HUES6 (cell line): Measurements from ENCODE around the gene SLC5A2.

ENCODE experiments used
- H3K27ac ChIP-seq: 2 replicates; pipeline ENCODE4 v1.7.0; 2013; ENCODE audit warnings: low read depth, mild to moderate bottlenecking, low read length, inconsistent platforms
- H3K27me3 ChIP-seq: 2 replicates; pipeline ENCODE4 v1.6.1; 2013; ENCODE audit warnings: low read length; ENCODE audit not compliant: control insufficient read depth, insufficient read depth
- H3K36me3 ChIP-seq: 2 replicates; pipeline ENCODE4 v1.6.1; 2013; ENCODE audit warnings: low read length; ENCODE audit not compliant: control insufficient read depth, insufficient read depth
- H3K4me1 ChIP-seq: 2 replicates; pipeline ENCODE4 v1.6.1; 2013; ENCODE audit warnings: low read length; ENCODE audit not compliant: control insufficient read depth, insufficient read depth
- H3K4me3 ChIP-seq: 2 replicates; pipeline ENCODE4 v1.5.1; 2013; ENCODE audit warnings: low read depth, low read length
- H3K9ac ChIP-seq: one replicate; pipeline ENCODE4 v1.6.1; 2013; ENCODE audit warnings: mild to moderate bottlenecking, low read length
- H3K9me3 ChIP-seq: 2 replicates; pipeline ENCODE4 v1.6.1; 2013; ENCODE audit warnings: low read depth, low read length; ENCODE audit not compliant: control insufficient read depth, insufficient read depth

Gene SLC5A2

DNA sequence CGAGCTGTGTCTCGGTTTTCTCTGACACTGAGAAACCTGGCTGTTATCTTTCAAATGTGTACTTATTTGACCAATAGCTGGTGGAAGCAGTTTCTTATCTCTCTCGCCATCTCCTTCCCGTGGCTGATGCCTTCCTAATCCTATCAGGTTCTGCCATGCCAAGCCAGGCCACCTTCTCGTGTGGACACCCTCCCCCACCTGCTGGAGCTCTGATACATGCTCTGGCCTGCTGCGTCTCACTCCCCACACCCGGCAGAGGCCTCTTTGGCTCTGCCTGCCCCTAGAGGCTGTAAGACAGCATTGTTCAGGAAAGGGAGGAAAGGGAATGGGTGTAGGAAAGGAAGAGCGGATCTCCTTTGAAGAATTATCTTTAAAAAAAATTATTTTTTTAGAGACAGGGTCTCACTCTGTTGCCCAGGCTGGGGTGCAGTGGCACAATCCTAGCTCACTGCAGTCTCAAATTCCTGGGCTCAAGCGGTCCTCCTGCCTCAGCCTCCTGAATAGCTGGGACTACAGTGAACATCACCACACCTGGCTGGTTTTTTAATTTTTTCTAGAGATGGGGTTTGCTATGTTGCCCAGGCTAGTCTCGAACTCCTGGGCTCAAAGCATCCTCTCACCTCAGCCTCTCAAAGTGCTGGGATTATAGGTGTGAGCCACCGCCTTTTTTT is 31.1 kb upstream of the SLC5A2 start:
- no peaks in the 10 kb centered on the region for H3K27me3 ChIP-seq
- H3K27ac ChIP-seq = no peak overlapping the region
- no peaks in the 10 kb centered on the region for H3K9me3 ChIP-seq
- no peak overlapping the region for H3K4me3 ChIP-seq
- H3K4me1 ChIP-seq = peaks cover 31% of the 10 kb centered on the region
- no peak overlapping the region for H3K9ac ChIP-seq
- H3K36me3 ChIP-seq = no peaks in the 10 kb centered on the region

DNA sequence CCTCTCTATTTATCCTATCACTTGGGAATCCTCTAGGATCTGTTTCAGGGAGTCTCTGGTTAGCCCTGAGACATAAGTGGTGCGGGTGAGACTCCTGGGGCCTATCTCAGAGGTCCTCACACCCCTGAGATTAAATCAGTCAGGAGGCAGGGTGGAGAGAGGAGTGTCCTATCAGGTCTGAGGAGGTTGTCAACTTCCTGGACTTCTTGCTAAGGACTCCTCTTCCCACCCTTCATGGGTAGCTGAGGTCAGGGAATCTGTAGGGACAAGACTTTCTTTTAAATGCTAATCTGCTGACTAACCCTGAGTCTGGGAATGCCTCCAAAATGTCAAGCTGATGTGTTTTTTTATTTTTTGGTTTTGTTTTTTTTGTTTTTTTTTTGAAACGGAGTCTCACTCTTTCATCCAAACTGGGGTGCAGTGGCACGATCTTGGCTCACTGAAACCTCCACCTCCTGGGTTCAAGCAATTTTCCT is 30.3 kb upstream of the SLC5A2 start:
- no peak overlapping the region for H3K9ac ChIP-seq
- peaks cover 39% of the 10 kb centered on the region for H3K4me1 ChIP-seq
- no peak overlapping the region for H3K4me3 ChIP-seq
- H3K9me3 ChIP-seq = no peaks in the 10 kb centered on the region
- H3K27me3 ChIP-seq = no peaks in the 10 kb centered on the region
- no peak overlapping the region for H3K27ac ChIP-seq
- H3K36me3 ChIP-seq = no peaks in the 10 kb centered on the region

DNA sequence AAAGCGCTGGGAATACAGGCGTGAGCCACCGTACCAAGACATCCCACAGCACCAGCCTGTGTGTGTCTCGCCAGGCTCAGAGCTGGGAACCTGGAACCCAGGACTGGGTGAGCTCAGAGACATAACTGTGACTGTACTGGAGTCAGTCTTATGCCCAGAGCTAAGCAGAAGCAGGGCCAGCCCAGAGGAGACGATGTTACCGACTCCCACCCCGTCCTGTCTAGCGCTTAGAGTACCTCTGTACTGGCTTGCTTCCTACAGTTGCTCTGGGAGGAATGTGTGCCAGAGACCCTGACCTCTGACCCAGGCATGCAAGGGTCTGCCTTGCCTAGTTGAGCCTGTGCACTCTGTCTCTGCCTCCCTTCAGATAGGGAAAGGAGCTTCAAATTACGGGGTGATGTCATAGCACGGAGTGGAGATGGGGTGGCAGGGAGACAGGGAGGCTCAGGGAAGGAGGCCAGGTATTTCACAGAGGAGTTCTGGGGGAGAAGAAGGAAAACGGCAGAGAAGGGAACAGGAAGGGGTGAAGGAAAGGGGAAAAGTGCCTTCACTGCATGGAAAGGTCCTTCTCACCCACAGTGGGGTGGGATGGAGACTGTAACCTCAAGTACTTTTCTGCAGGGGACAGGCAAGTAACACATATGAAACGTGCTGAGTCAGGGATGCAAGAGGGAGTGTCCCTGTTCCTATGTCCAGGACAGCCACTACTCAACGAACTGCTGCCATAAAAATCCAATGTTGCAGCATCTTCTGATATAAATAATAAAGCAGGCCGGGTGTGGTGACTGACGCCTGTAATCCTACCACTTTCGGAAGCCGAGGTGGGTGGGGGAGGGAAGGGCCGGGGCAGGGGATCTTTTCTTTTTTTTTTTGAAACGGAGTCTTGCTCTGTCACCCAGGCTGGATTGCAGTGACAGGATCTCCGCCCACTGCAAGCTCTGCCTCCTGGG is 29.4 kb upstream of the SLC5A2 start:
- Histone ChIP-seq H3K36me3 (no peaks in the 10 kb centered on the region), H3K4me3 (peak overlapping the region; percentile 1; the same call in 1 of the 2 replicates), H3K27me3 (no peaks in the 10 kb centered on the region), H3K9me3 (no peaks in the 10 kb centered on the region), H3K9ac (peak overlapping the region; percentile 4), H3K27ac (no peak overlapping the region), H3K4me1 (peaks cover 46% of the 10 kb centered on the region)

DNA sequence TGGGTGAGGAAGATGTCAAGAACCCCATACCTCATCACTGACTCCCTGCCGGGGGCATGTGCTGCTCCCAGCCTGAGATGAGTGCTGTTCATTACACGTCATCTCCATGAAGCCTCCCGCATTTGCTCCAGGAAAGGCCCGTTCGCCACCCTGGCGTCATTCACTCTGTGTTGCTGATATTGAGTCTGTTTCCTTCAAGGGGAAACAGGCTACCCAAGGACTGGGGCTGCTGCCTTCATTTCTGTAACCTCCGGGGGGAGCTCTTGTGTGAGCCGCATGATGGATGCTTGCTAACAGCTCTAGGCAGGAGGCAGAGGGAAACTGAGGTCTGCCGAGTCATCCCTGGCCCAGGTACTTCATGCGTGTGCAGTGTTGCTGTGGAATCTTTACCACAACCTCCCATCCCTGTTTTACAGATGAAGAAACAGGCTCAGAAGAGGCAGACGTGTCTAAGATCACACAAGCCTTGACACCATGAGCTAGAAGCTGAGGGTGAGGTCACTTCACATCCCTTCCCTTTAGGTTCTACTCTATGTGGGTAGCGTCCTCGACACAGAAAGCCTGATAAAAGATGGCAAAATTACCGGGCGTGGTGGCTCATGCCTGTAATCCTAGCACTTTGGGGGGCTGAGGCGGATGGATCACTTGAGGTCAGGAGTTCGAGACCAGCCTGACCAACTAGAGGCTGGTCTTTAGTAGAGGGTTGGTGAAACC is 27.2 kb upstream of the SLC5A2 start:
- Histone ChIP-seq H3K27ac (no peak overlapping the region), H3K4me1 (peaks cover 46% of the 10 kb centered on the region), H3K36me3 (no peaks in the 10 kb centered on the region), H3K27me3 (no peaks in the 10 kb centered on the region), H3K9ac (no peak overlapping the region), H3K9me3 (no peaks in the 10 kb centered on the region), H3K4me3 (no peak overlapping the region)

DNA sequence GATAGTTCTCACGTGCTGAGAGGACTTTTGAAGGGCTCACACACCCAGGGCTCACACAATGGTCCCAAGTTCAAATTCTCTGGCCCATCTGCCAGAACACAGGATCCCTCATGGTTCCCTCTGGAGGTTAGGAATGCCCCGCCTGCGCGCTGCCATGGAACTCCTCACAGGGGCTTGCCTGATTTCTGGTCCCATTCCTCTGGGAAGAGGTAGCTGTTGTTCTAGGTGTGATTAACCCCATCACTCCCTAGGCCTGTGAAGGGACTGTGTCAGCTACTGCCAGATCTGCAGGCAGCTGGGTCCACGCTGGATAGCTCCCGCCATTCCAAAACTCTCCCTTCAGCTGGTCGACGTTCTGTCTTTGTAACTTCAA is 25.9 kb upstream of the SLC5A2 start:
- Histone ChIP-seq H3K36me3 (peaks cover 3% of the 10 kb centered on the region), H3K4me1 (peaks cover 41% of the 10 kb centered on the region), H3K4me3 (no peak overlapping the region), H3K27ac (no peak overlapping the region), H3K9ac (no peak overlapping the region), H3K9me3 (no peaks in the 10 kb centered on the region), H3K27me3 (no peaks in the 10 kb centered on the region)

DNA sequence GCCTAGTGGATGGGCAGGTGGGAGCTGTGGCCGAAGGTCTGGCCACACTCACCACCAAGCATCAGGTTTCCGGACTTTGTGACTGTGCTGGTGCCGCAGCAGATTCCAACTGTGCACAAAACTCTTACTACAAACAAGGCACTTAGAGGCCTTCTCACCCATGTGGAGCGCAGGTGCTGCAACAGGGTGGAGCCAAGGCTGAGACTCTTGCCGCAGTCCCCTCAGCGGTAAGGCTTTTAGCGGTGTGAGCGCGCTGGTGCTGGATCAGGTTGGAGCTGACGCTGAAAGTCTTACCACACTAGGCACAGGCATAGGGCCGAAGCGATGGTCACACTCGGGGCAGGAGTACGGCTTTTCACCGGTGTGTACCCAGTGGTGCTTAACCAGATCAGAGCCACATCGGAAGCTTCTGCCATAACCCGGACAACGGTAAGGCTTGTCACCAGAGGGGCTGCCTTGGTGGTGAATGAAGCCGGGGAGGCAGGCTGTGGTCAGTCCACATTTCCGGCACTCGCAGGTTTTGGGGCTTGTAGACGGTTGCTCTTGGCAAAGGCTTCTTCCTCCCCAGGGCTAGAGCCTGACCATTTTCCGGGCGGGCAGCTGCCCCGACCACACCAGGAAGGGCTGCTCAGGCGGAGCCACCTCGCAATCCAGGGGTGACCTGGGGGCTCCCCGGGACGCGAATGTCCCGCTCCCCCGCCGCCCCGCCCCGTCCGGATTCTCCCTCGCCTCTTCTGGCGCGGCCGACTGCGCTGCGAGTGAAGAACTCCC is 24.7 kb upstream of the SLC5A2 start:
- peak overlapping the region; percentile 95 for H3K9ac ChIP-seq
- H3K4me3 ChIP-seq = peak overlapping the region; percentile 80
- peaks cover 29% of the 10 kb centered on the region for H3K4me1 ChIP-seq
- H3K27ac ChIP-seq = peak overlapping the region; percentile 99; the same call in 1 of the 2 replicates
- no peaks in the 10 kb centered on the region for H3K27me3 ChIP-seq
- H3K9me3 ChIP-seq = no peaks in the 10 kb centered on the region
- H3K36me3 ChIP-seq = peaks cover 10% of the 10 kb centered on the region

DNA sequence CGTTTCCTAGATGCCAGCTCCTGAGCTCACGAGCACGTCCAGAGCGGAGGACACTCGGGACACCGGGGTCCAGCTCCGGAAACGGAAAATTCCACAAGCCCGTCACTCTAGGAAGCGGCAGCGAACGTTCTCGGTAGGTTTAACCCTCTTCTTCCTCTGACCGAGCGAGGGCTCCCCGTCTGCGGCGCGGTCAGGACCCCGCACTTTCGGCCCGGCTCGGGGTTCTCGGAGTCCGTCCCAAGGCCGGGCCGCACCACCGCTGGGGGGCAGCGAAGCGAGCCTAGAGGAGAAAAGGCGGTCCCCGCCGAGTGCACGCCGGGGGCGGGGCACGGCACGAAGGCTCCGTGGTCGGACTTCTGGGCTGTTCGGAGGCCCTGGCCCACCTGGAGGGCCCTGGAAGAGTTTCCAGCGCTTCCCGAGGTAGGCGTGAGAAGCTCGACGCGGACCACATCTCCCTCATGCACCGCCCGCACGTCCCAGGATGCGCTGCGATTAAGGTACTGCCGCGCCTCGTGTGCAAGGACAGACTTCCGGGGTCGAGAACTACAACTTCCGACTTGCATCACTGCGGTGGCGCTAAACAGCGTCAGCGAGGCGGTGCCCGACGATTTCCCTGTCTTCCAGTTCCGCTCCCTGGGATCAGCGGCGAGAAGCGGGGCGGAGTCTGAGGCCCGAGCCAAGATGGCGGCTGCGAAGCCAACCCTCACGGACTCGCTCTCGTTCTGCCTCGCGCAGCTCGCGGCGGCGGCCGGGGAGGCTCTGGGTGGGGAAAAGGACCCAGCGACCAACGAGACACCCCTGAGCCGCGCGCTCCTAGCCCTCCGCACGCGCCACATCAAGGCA is 23.9 kb upstream of the SLC5A2 start, which contains the start of gene ARMC5:
TSS of gene ARMC5 (plus strand) at position 658 of the 843 bp plus-strand sequence. CDS start at position 682, 24 bp downstream.
- Histone ChIP-seq H3K36me3 (peaks cover 10% of the 10 kb centered on the region), H3K4me3 (peak within 1 kb of the TSS; percentile 80), H3K4me1 (peaks cover 22% of the 10 kb centered on the region; the same call in 1 of the 2 replicates), H3K27me3 (no peaks in the 10 kb centered on the region), H3K27ac (peak within 1 kb of the TSS; percentile 99), H3K9me3 (no peaks in the 10 kb centered on the region), H3K9ac (peak within 1 kb of the TSS; percentile 95)

DNA sequence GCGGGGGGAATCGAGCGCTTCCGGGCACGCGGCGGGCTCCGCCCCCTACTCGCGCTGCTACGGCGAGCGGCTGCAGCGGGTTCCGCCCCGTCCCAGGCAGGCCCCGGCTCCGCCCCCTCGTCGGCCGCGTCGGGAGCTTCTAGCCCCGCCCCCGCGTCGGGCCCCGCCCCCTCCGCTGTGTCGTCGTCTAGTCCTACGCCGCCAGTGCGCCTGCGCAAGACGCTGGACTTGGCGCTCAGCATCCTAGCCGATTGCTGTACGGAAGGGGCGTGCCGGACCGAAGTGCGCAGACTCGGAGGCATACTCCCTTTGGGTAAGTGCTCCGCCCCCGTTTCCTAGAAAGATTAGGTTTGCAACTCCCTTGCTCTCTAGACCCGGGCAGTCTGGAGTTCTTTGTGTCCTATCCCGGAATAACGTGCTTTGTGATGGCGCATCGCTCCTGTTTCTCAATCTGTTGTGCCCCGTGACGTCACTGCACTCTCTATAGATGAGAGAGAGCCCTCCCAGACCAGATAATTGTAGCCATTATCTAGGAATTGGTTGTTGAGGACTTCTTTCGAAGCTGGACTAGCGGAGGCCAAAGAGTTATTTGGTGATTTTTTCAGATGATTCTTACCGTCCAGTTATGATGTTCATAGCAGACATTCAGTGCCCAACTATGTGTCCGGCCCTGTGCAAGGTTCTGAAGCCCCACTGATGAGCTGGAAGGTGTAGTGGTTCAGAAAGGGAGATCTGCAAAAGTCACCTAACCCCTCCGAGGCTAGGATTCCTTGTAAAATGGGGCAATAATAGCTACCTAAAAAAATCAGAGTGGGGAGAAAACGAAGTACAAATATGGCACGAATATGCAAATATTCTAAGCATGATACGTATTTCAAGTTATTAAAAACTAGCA is 23.0 kb upstream of the SLC5A2 start:
- Histone ChIP-seq H3K4me1 (peaks cover 22% of the 10 kb centered on the region; the same call in 1 of the 2 replicates), H3K36me3 (peaks cover 16% of the 10 kb centered on the region), H3K9me3 (no peaks in the 10 kb centered on the region), H3K9ac (peak overlapping the region; percentile 95), H3K27ac (peak overlapping the region; percentile 99), H3K27me3 (no peaks in the 10 kb centered on the region), H3K4me3 (peak overlapping the region; percentile 80)

DNA sequence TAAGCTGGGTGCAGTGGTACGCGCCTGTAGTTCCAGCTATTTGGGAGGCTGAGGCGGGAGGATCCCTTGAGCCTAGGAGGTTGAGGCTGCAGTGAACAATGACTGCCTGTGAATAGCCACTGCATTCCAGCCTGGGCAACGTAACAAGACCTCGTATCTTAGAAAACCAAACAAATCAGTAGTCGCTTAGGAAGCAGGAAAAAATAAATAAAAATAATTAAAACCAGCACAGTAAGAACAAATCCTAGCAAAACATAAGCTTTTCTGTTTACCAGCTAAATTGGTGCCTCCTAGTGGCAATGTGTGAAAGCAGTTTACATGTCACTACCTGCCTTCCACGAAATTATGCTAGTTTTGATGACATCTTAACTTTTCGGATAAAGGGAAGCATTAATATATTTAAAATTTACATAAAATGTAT is 22.3 kb upstream of the SLC5A2 start:
- H3K27me3 ChIP-seq = no peaks in the 10 kb centered on the region
- H3K36me3 ChIP-seq = peaks cover 19% of the 10 kb centered on the region
- H3K9me3 ChIP-seq = no peaks in the 10 kb centered on the region
- no peak overlapping the region; the same call in 1 of the 2 replicates for H3K27ac ChIP-seq
- peaks cover 16% of the 10 kb centered on the region; the same call in 1 of the 2 replicates for H3K4me1 ChIP-seq
- peak overlapping the region; percentile 71 for H3K4me3 ChIP-seq
- peak overlapping the region; percentile 77 for H3K9ac ChIP-seq
